ENCODE data around the gene SLC24A3.

DNA sequence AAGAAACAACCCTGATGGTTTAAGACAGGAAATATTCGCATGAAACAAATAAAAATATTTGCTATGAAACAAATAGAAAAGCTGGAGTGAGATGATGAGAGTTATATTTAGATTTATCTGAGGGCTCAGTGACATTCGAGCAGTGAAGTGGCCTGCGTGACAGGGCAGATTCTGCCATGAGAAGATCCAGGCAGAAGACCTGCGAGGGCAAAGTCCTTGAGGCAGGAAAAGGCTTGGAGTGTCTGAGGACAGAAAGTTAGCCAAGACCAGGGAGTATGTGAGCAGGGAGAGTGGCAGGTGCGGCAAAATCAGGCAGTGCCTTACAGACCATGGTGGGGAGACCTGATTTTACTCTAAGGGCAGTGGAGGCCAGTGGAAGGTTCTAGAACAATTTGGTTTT is 478.7 kb downstream of the SLC24A3 start:
- TF ChIP-seq, protein P1, sequence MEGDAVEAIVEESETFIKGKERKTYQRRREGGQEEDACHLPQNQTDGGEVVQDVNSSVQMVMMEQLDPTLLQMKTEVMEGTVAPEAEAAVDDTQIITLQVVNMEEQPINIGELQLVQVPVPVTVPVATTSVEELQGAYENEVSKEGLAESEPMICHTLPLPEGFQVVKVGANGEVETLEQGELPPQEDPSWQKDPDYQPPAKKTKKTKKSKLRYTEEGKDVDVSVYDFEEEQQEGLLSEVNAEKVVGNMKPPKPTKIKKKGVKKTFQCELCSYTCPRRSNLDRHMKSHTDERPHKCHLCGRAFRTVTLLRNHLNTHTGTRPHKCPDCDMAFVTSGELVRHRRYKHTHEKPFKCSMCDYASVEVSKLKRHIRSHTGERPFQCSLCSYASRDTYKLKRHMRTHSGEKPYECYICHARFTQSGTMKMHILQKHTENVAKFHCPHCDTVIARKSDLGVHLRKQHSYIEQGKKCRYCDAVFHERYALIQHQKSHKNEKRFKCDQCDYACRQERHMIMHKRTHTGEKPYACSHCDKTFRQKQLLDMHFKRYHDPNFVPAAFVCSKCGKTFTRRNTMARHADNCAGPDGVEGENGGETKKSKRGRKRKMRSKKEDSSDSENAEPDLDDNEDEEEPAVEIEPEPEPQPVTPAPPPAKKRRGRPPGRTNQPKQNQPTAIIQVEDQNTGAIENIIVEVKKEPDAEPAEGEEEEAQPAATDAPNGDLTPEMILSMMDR (IDR thresholded peaks at IDR 0.05; ENCODE audit: low read depth, low read length), result no peak
- no peak for TF ChIP-seq EZH2phosphoT487 (IDR thresholded peaks at IDR 0.05; ENCODE audit: low read depth)
